Liver (tissue), 9 donors: ENCODE data around the gene QPCT. TPM values are rescaled to one million over a fixed set of nuclear protein-coding genes. Genes with fewer than 3 reads are reported as not detected.
"Not testable (repeated sequence)": the region's sequence is repeated elsewhere in the genome, so short reads cannot be mapped to it uniquely, and the experiment has no call there.

Experiments
- DNase-seq: peaks from one replicate; pipeline ENCODE4 v3.0.0-alpha.2; 2017; ENCODE audit warnings: low spot score
- H3K27ac ChIP-seq, 2 donors: one replicate each; pipeline ENCODE4 v1.7.0; 2013; ENCODE audit warnings: inconsistent platforms in 2 of 2, low read length in 2 of 2, control low read depth in 1 of 2, low read depth in 1 of 2, mild to moderate bottlenecking in 1 of 2
- H3K27me3 ChIP-seq, 4 donors: one replicate each; pipeline versions ENCODE4 v1.6.1 to v1.7.0; 2013; ENCODE audit warnings: low read length in 3 of 4, inconsistent platforms in 1 of 4, mild to moderate bottlenecking in 1 of 4, moderate library complexity in 1 of 4; ENCODE audit not compliant: control insufficient read depth in 4 of 4, insufficient read depth in 4 of 4
- H3K36me3 ChIP-seq, 4 donors: one replicate each; pipeline versions ENCODE4 v1.6.1 to v1.7.0; 2013; ENCODE audit warnings: low read length in 3 of 4, mild to moderate bottlenecking in 3 of 4, low read depth in 1 of 4, moderate library complexity in 1 of 4; ENCODE audit not compliant: control insufficient read depth in 4 of 4, insufficient read depth in 3 of 4
- H3K4me1 ChIP-seq, 4 donors: one replicate each; pipeline versions ENCODE4 v1.6.1 to v1.7.0; 2013; ENCODE audit warnings: low read length in 3 of 4, mild to moderate bottlenecking in 3 of 4, moderate library complexity in 1 of 4; ENCODE audit not compliant: control insufficient read depth in 4 of 4, insufficient read depth in 4 of 4
- H3K4me3 ChIP-seq, 3 donors: one replicate each; pipeline versions ENCODE4 v1.6.1 to v1.7.0; 2013; ENCODE audit warnings: low read length in 3 of 3, control low read depth in 1 of 3, low read depth in 1 of 3, mild to moderate bottlenecking in 1 of 3
- H3K9ac ChIP-seq, 2 donors: one replicate each; pipeline ENCODE4 v1.7.0; 2013; ENCODE audit warnings: low read length in 2 of 2, mild to moderate bottlenecking in 2 of 2, moderate library complexity in 2 of 2, control low read depth in 1 of 2, low read depth in 1 of 2
- H3K9me3 ChIP-seq, 4 donors: one replicate each; pipeline versions ENCODE4 v1.6.1 to v1.7.0; 2013; ENCODE audit warnings: low read length in 3 of 4; ENCODE audit not compliant: control insufficient read depth in 4 of 4
- ATF3 ChIP-seq: IDR thresholded peaks from 2 replicates; pipeline ENCODE4 v1.6.1; 2016; ENCODE audit warnings: antibody characterized with exemption
- EGR1 ChIP-seq, 2 donors: IDR thresholded peaks; 2 replicates each; pipeline ENCODE4 v1.6.1; 2016 to 2018; ENCODE audit warnings: antibody characterized with exemption in 2 of 2, low read depth in 2 of 2
- FOXA1 ChIP-seq: IDR thresholded peaks from 2 replicates; pipeline ENCODE4 v1.6.1; 2016; ENCODE audit warnings: antibody characterized with exemption
- FOXA2 ChIP-seq: IDR thresholded peaks from 2 replicates; pipeline ENCODE4 v1.6.1; 2016; ENCODE audit warnings: antibody characterized with exemption
- GABPA ChIP-seq, 2 donors: IDR thresholded peaks in 1 of 2; conservative IDR thresholded peaks in 1 of 2; 2 replicates each; pipeline ENCODE4 v1.6.1; 2016; ENCODE audit warnings: antibody characterized with exemption in 2 of 2, mild to moderate bottlenecking in 1 of 2, moderate library complexity in 1 of 2
- HNF4A ChIP-seq, 2 donors: conservative IDR thresholded peaks; 2 replicates each; pipeline ENCODE4 v1.6.1; 2016; ENCODE audit warnings: antibody characterized with exemption in 2 of 2, mild to moderate bottlenecking in 2 of 2
- HNF4G ChIP-seq: IDR thresholded peaks from 2 replicates; pipeline ENCODE4 v1.6.1; 2016; ENCODE audit warnings: antibody characterized with exemption
- JUND ChIP-seq, 2 donors: IDR thresholded peaks; 2 replicates each; pipeline ENCODE4 v1.6.1; 2016; ENCODE audit warnings: antibody characterized with exemption in 2 of 2
- MAX ChIP-seq: IDR thresholded peaks from 2 replicates; pipeline ENCODE4 v1.6.1; 2016; ENCODE audit warnings: antibody characterized with exemption
- RAD21 ChIP-seq, 2 donors: IDR thresholded peaks; 2 replicates each; pipeline ENCODE4 v1.6.1; 2016; ENCODE audit warnings: antibody characterized with exemption in 2 of 2, mild to moderate bottlenecking in 2 of 2
- RXRA ChIP-seq, 2 donors: IDR thresholded peaks; 2 replicates each; pipeline ENCODE4 v1.6.1; 2017 to 2018; ENCODE audit warnings: antibody characterized with exemption in 2 of 2, mild to moderate bottlenecking in 1 of 2
- SP1 ChIP-seq: IDR thresholded peaks from 2 replicates; pipeline ENCODE4 v1.6.1; 2018; ENCODE audit warnings: antibody characterized with exemption, mild to moderate bottlenecking
- TAF1 ChIP-seq: conservative IDR thresholded peaks from 2 replicates; pipeline ENCODE4 v1.6.1; 2016; ENCODE audit warnings: antibody characterized with exemption, mild to moderate bottlenecking
- YY1 ChIP-seq: IDR thresholded peaks from 2 replicates; pipeline ENCODE4 v1.6.1; 2016; ENCODE audit warnings: antibody characterized with exemption, mild to moderate bottlenecking
- WGBS: extraction: QIAGEN DNeasy Blood & Tissue Kit; methylation state at CpG from one replicate; pipeline ENCODE4 v1.1.7; 2013; 5-methylcytosine and 5-hydroxymethylcytosine counted together
- polyA plus RNA-seq, 2 donors: library from polyadenylated mRNA; stranded (reverse) in 1 of 2; unstranded in 1 of 2; fragments of 200-250 nt in 1 of 2; fragments of >200 nt in 1 of 2; fragmentation: Nextera tagmentation in 1 of 2; extraction: Ambion mirVana in 1 of 2; gene quantifications; one replicate each; pipeline versions ENCODE4 v1.2.1 to v1.2.3, GENCODE V29; 2013 to 2015
- total RNA-seq, 2 donors: library from RNA; depleted of rRNA; stranded (reverse); fragments of >200 nt; gene quantifications; one replicate each; pipeline ENCODE4 v1.2.3, GENCODE V29; 2014
- donor health status: healthy.
- donor health status: healthy.
- donor health status: healthy.
- donor health status: healthy.
- donor health status: healthy.

The QPCT gene
- total RNA-seq (1 to 10 TPM; 1.1 to 3.0 TPM), polyA plus RNA-seq (1 to 10 TPM in 1 of 2 donors, under 1 TPM in 1; 0.61 to 1.3 TPM)

GRCh38 chr2:37344453-37345361, at the start of gene QPCT:
Gene QPCT, plus strand, starts transcription at chr2:37344630. Its CDS starts 102 bp downstream, at chr2:37344732.
- H3K27ac ChIP-seq, result peak within 1 kb of the TSS; percentile 44 to 51
- DNase-seq, result no peak
- H3K4me3 ChIP-seq, result peak within 1 kb of the TSS; percentile 47 to 65 (median 54)
- 3% methylated on average over 73 of the region's 73 CpGs for WGBS
- no peaks in the 10 kb centered on the region for H3K27me3 ChIP-seq
- H3K9ac ChIP-seq, result peak within 1 kb of the TSS; percentile 1 to 30
- TF ChIP-seq FOXA2 (no peak), JUND (IDR thresholded peaks at IDR 0.05) (no peak), RAD21 (IDR thresholded peaks at IDR 0.05) (no peak), SP1 (no peak), ATF3 (no peak), GABPA (IDR thresholded peaks at IDR 0.05 in 1 of 2, conservative IDR thresholded peaks at IDR 0.05 in 1 of 2) (no peak), EGR1 (IDR thresholded peaks at IDR 0.05; ENCODE audit: low read depth in 2 of 2) (no peak), RXRA (IDR thresholded peaks at IDR 0.05) (no peak), HNF4G (no peak), HNF4A (conservative IDR thresholded peaks at IDR 0.05) (no peak), MAX (no peak), YY1 (no peak), FOXA1 (no peak), TAF1 (no peak)
- H3K9me3 ChIP-seq, result no peaks in the 10 kb centered on the region
- no peaks in the 10 kb centered on the region for H3K36me3 ChIP-seq
- H3K4me1 ChIP-seq, result peaks cover 8 to 18% (median 13%) of the 10 kb centered on the region in 4 donors

GRCh38 chr2:37294858-37295257, 49.6 kb upstream of the QPCT start:
- WGBS, result 69% methylated on average over 2 of the region's 2 CpGs
- not testable (repeated sequence) for H3K4me3 ChIP-seq, DNase-seq, H3K27ac ChIP-seq, H3K9ac ChIP-seq, H3K4me1 ChIP-seq, H3K9me3 ChIP-seq, H3K36me3 ChIP-seq, H3K27me3 ChIP-seq

- H3K27me3 ChIP-seq, result no peaks in the 10 kb centered on the region
- H3K4me3 ChIP-seq, result no peak overlapping the region
- H3K36me3 ChIP-seq, result peaks cover 0 to 5% (median 4%) of the 10 kb centered on the region in 4 donors
- no peak overlapping the region for H3K9ac ChIP-seq
- WGBS, result 84% methylated on average over 1 of the region's 1 CpG
- H3K27ac ChIP-seq, result no peak overlapping the region
- no peaks in the 10 kb centered on the region for H3K9me3 ChIP-seq
- H3K4me1 ChIP-seq, result no peaks in the 10 kb centered on the region
- DNase-seq, result no peak
- TF ChIP-seq HNF4A (conservative IDR thresholded peaks at IDR 0.05), result no peak
- no peak for TF ChIP-seq RAD21 (IDR thresholded peaks at IDR 0.05)
- no peak for TF ChIP-seq YY1
- TF ChIP-seq ATF3, result no peak
These were observed 48.9 kb upstream of the QPCT start for GRCh38 chr2:37295469-37296073.
